CD8-positive, alpha-beta memory T cell (primary cell): ENCODE data around the gene SLC18A3. TPM values are rescaled to one million over a fixed set of nuclear protein-coding genes. Genes with fewer than 3 reads are reported as not detected.
A peak's percentile ranks its signal among the peaks of the same experiment; 100 is the strongest.

Experiments used
- CTCF ChIA-PET: fragments of 350-600 bp; sonication (Branson Sonifier 250); formaldehyde crosslinking; loops from one replicate; lab custom pipeline; 2021; ENCODE audit warnings: antibody characterized with exemption; lab: Charles Lee
- POLR2A ChIA-PET: fragments of 350-600 bp; sonication (Branson Sonifier 250); formaldehyde crosslinking; loops from one replicate; lab custom pipeline; 2021; ENCODE audit warnings: antibody characterized with exemption; lab: Charles Lee
- DNase-seq, 5 donors: peaks; one replicate each; pipeline versions ENCODE4 v3.0.0 to v3.0.0-alpha.2; 2020 to 2022; ENCODE audit warnings: mixed read lengths in 1 of 5
- H3K27ac ChIP-seq: one replicate; pipeline ENCODE4 v1.7.0; 2013; ENCODE audit warnings: low read depth, mild to moderate bottlenecking, low read length, moderate library complexity
- H3K27me3 ChIP-seq: 2 replicates; pipeline ENCODE4 v1.7.0; 2013; ENCODE audit warnings: low read length, mild to moderate bottlenecking; ENCODE audit not compliant: insufficient read depth, poor library complexity, severe bottlenecking
- H3K36me3 ChIP-seq: 2 replicates; pipeline ENCODE4 v1.7.0; 2013; ENCODE audit warnings: mild to moderate bottlenecking, low read length, moderate library complexity; ENCODE audit not compliant: insufficient read depth
- H3K4me1 ChIP-seq: 2 replicates; pipeline ENCODE4 v1.7.0; 2013; ENCODE audit warnings: mild to moderate bottlenecking, low read length, moderate library complexity; ENCODE audit not compliant: insufficient read depth
- H3K4me3 ChIP-seq: 2 replicates; pipeline ENCODE4 v1.7.0; 2013; ENCODE audit warnings: mild to moderate bottlenecking, low read length
- H3K9me3 ChIP-seq: 2 replicates; pipeline ENCODE4 v1.7.0; 2013; ENCODE audit warnings: mild to moderate bottlenecking, low read length
- H3K27ac Mint-ChIP-seq, 8 donors: one replicate each; pipeline ENCODE4 v1.8.0; 2020 to 2021; ENCODE audit warnings: mixed read lengths in 8 of 8, mild to moderate bottlenecking in 6 of 8, inconsistent platforms in 3 of 8, moderate library complexity in 3 of 8
- H3K27me3 Mint-ChIP-seq, 2 donors: one replicate each; pipeline ENCODE4 v1.8.0; 2020 to 2021; ENCODE audit warnings: mixed read lengths in 2 of 2, mild to moderate bottlenecking in 1 of 2, moderate library complexity in 1 of 2
- H3K36me3 Mint-ChIP-seq, 3 donors: one replicate each; pipeline ENCODE4 v1.8.0; 2020 to 2021; ENCODE audit warnings: mixed read lengths in 3 of 3, inconsistent platforms in 1 of 3, mild to moderate bottlenecking in 1 of 3
- H3K4me1 Mint-ChIP-seq, 3 donors: one replicate each; pipeline ENCODE4 v1.8.0; 2020 to 2021; ENCODE audit warnings: mixed read lengths in 3 of 3, inconsistent platforms in 1 of 3, mild to moderate bottlenecking in 1 of 3
- H3K4me3 Mint-ChIP-seq, 7 donors: one replicate each; pipeline ENCODE4 v1.8.0; 2020 to 2021; ENCODE audit warnings: mixed read lengths in 7 of 7, mild to moderate bottlenecking in 6 of 7, moderate library complexity in 4 of 7, inconsistent platforms in 2 of 7
- H3K9me3 Mint-ChIP-seq, 5 donors: one replicate each; pipeline ENCODE4 v1.8.0; 2020 to 2022; ENCODE audit warnings: mixed read lengths in 5 of 5, mild to moderate bottlenecking in 3 of 5, moderate library complexity in 2 of 5, inconsistent platforms in 1 of 5
- polyA plus RNA-seq: library from polyadenylated mRNA; unstranded; fragments of 300-500 nt; fragmentation: Illumina TruSeq; gene quantifications from one replicate; pipeline ENCODE4 v1.2.3, GENCODE V29; 2021
- total RNA-seq, 2 experiments: library from RNA; stranded (reverse); gene quantifications; one replicate each; pipeline ENCODE4 v1.2.3, GENCODE V29; 2021

SLC18A3 gene
- total and polyA plus RNA-seq, 3 experiments from 2014 or later = not detected

DNA sequence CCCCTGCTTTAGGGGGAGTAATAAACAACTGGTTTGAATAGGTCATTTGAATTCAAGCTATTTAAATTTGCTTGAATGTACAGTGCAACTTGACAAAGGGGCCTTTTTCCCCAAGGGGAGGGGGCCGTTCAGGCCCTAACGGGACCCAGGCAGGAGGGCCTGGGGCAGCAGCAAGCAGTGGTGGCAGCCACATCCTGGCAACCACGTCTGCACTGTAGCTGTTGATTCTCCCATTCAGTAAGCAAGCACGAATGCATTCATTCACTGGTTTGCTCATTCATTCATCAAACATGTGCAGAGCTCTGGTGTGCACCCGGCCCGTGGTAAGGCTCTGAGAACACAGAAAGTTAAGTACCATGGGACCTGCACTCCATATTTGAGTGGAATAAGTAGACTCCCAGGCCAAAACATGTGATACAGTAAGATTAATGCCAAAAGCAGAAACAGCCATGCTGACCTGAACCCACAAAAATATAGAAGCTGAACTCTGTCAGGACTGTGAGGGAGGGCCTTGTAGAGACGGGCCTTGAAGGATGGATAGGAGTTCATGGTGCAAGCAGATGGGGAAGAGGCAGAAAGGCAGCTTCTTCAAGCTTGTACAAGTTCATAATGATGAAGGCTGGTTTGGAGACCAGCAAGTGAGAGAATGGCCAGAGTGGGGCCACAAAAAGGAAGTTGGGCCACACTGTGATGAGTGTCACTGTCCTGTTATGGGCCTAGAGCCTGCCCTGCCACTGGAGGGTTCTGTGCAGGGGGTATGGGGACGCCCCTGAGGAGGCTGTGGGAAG is 40.0 kb downstream of the SLC18A3 start:
- ChIA-PET POLR2A (no interaction called here), CTCF (no interaction called here)
- H3K27me3 Mint-ChIP-seq = peaks cover 1 to 19% of the 10 kb centered on the region in 2 donors
- no peaks in the 10 kb centered on the region for H3K9me3 ChIP-seq
- no peaks in the 10 kb centered on the region for H3K4me1 ChIP-seq
- peak overlapping the region in 1 of 7 donors; percentile 14 for H3K4me3 Mint-ChIP-seq
- no peaks in the 10 kb centered on the region for H3K27me3 ChIP-seq
- H3K4me1 Mint-ChIP-seq = peaks cover 4 to 18% (median 7%) of the 10 kb centered on the region in 3 donors
- DNase-seq = no peak
- H3K9me3 Mint-ChIP-seq = peaks cover 0 to 2% (median 0%) of the 10 kb centered on the region in 5 donors
- H3K36me3 ChIP-seq = no peaks in the 10 kb centered on the region
- H3K27ac ChIP-seq = no peak overlapping the region
- H3K27ac Mint-ChIP-seq = no peak overlapping the region
- H3K36me3 Mint-ChIP-seq = no peaks in the 10 kb centered on the region
- H3K4me3 ChIP-seq = no peak overlapping the region

DNA sequence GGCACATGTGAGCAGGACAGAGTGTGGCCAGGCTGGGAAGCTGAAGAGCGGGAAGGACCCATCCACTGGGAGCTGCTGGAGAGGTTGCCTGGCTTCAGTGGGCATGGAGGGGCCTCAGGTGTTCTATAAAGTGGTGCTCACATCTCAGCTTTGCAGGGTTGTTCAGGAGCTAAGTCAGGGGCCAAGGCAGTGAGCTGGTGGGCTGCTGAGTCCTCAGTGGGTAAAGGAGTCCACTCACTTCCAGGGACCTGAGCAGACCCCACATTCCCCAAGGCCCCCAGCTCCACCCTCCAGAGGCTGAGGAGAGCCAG is 40.6 kb downstream of the SLC18A3 start:
- H3K27ac ChIP-seq = no peak overlapping the region
- CTCF ChIA-PET = no interaction called here

GRCh38 chr10:49651039-49651835 is 41.1 kb downstream of the SLC18A3 start:
- Mint-ChIP-seq H3K9me3 (peaks cover 0 to 2% (median 0%) of the 10 kb centered on the region in 5 donors), H3K4me1 (peaks cover 4 to 18% (median 7%) of the 10 kb centered on the region in 3 donors), H3K27ac (no peak overlapping the region), H3K36me3 (no peaks in the 10 kb centered on the region), H3K27me3 (peaks cover 3 to 26% of the 10 kb centered on the region in 2 donors), H3K4me3 (no peak overlapping the region)
- CTCF ChIA-PET = no interaction called here
- no peaks in the 10 kb centered on the region for H3K27me3 ChIP-seq
- POLR2A ChIA-PET = no interaction called here
- H3K27ac ChIP-seq = no peak overlapping the region
- H3K4me3 ChIP-seq = no peak overlapping the region
- DNase-seq = no peak
- H3K36me3 ChIP-seq = no peaks in the 10 kb centered on the region
- H3K4me1 ChIP-seq = no peaks in the 10 kb centered on the region
- H3K9me3 ChIP-seq = no peaks in the 10 kb centered on the region

More for the DNA sequence above, 40.6 kb downstream of the SLC18A3 start:
- Mint-ChIP-seq H3K36me3 (no peaks in the 10 kb centered on the region), H3K27ac (no peak overlapping the region), H3K9me3 (peaks cover 0 to 2% (median 0%) of the 10 kb centered on the region in 5 donors), H3K4me3 (no peak overlapping the region), H3K27me3 (peaks cover 1 to 24% of the 10 kb centered on the region in 2 donors), H3K4me1 (peaks cover 4 to 18% (median 7%) of the 10 kb centered on the region in 3 donors)
- H3K4me1 ChIP-seq = no peaks in the 10 kb centered on the region
- H3K36me3 ChIP-seq = no peaks in the 10 kb centered on the region
- H3K4me3 ChIP-seq = no peak overlapping the region
- H3K9me3 ChIP-seq = no peaks in the 10 kb centered on the region
- POLR2A ChIA-PET = no interaction called here
- H3K27me3 ChIP-seq = no peaks in the 10 kb centered on the region
- DNase-seq = no peak

DNA sequence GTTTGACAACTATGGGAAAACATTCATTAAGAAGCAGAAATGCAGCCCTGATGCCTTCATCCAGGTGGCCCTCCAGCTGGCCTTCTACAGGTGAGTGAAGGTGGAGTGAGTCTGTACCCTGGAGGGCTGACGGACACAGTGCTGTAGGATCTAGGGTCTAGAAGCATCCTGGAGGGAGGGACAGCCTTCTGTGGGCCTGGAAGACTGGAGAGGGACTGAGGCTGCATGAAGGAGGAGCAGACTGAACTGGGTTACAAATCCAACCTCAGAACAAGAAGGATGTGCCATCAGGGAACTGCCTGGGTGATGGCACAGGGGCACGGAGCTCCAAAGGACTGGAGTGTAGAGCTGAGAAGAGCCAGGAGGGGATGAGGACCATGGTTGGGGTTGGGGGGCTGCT is 41.8 kb downstream of the SLC18A3 start:
- POLR2A ChIA-PET = no interaction called here
- H3K4me3 Mint-ChIP-seq = no peak overlapping the region
- DNase-seq = no peak
- H3K4me1 ChIP-seq = no peaks in the 10 kb centered on the region
- H3K36me3 ChIP-seq = no peaks in the 10 kb centered on the region
- no peak overlapping the region for H3K27ac Mint-ChIP-seq
- no peak overlapping the region for H3K4me3 ChIP-seq
- H3K27me3 Mint-ChIP-seq = peaks cover 3 to 33% of the 10 kb centered on the region in 2 donors
- CTCF ChIA-PET = no interaction called here
- no peaks in the 10 kb centered on the region for H3K27me3 ChIP-seq
- peaks cover 0 to 6% (median 0%) of the 10 kb centered on the region in 5 donors for H3K9me3 Mint-ChIP-seq
- H3K9me3 ChIP-seq = no peaks in the 10 kb centered on the region
- H3K27ac ChIP-seq = no peak overlapping the region
- peaks cover 4 to 18% (median 7%) of the 10 kb centered on the region in 3 donors for H3K4me1 Mint-ChIP-seq
- no peaks in the 10 kb centered on the region for H3K36me3 Mint-ChIP-seq

DNA sequence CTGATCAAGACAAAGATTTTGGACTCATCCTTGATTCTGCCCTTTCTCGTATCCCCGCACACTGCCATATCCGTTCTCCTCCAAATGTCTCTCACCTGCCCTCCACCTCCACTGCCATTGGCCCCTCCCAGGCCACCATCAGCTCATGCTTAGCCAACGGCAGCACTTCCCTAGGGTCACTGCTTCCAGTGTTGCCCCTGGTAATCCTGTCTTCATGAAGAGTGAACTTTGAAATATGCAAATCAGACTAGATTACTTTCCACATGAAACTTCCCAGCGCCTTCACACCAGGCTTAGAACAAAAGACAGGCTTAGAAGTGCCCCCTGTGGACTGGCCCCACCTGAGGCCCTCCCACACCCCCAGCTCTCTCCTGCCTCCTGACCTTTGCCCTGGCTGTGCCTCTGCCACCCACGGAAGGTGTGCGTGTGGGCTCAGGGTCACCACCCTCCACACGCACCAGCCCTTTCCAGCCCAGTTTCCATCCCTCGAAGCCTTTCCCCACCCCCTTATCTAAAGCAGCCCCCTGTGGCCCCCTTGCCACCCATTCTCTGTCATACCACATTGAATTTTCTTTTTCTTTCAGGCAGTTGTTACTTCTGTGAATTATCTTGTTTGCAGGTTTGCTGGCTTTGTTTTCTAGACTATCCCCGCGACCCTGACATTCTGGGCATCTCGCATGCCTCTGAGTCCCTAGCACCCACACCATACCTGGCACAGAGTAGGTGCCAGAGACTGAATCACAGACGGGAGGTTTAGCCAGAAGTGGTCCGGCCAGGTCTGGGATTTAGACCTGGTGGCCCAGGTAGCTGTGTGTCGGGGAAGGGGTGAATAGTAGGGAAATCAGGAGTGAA is 42.5 kb downstream of the SLC18A3 start:
- no peak overlapping the region for H3K4me3 ChIP-seq
- no peaks in the 10 kb centered on the region for H3K9me3 ChIP-seq
- no peak overlapping the region for H3K27ac Mint-ChIP-seq
- H3K27me3 ChIP-seq = no peaks in the 10 kb centered on the region
- H3K4me1 Mint-ChIP-seq = peaks cover 4 to 18% (median 7%) of the 10 kb centered on the region in 3 donors
- H3K36me3 ChIP-seq = no peaks in the 10 kb centered on the region
- H3K27ac ChIP-seq = no peak overlapping the region
- POLR2A ChIA-PET = no interaction called here
- CTCF ChIA-PET = no interaction called here
- H3K9me3 Mint-ChIP-seq = peaks cover 0 to 6% (median under 1%) of the 10 kb centered on the region in 5 donors
- DNase-seq = no peak
- peaks cover 3 to 28% of the 10 kb centered on the region in 2 donors for H3K27me3 Mint-ChIP-seq
- H3K4me3 Mint-ChIP-seq = no peak overlapping the region
- H3K4me1 ChIP-seq = no peaks in the 10 kb centered on the region
- H3K36me3 Mint-ChIP-seq = no peaks in the 10 kb centered on the region

DNA sequence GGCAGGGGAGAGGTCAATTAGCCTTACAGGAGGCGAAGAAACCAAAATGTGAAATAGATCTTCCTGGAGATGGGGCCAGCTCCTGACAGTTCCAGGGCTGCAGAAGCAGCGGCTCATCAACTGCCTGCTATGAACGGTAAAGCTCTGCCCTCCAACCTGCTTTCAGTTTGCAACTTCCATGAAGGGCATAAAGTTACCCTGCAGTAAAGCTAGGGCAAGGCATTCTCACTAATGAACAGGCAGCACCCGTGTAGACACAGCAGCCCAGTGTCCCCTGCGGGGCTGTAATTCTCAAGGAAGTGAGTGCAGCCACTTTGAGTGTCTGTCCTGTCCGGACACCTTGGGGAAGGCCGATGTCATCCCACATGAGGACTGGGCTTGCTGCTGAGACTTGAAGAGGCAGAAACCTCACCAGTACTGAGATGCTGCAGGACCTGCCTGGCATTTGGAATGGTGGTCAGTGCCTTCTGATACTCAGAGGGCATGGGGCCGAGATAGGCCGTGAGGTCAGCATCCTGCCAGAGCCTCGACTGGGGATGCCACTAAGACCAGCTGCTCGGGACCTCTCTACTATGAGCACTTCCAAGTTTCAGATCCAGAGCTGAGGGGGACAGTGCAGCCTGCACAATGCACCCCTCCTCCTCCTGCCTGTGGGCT is 43.3 kb downstream of the SLC18A3 start:
- Histone ChIP-seq H3K9me3 (no peaks in the 10 kb centered on the region), H3K4me1 (no peaks in the 10 kb centered on the region), H3K27me3 (no peaks in the 10 kb centered on the region), H3K27ac (no peak overlapping the region), H3K36me3 (no peaks in the 10 kb centered on the region), H3K4me3 (no peak overlapping the region)
- ChIA-PET CTCF (no interaction called here), POLR2A (no interaction called here)
- DNase-seq = no peak
- H3K27ac Mint-ChIP-seq = no peak overlapping the region
- H3K4me3 Mint-ChIP-seq = no peak overlapping the region
- H3K9me3 Mint-ChIP-seq = peaks cover 0 to 6% (median 2%) of the 10 kb centered on the region in 5 donors
- peaks cover 2 to 16% (median 7%) of the 10 kb centered on the region in 3 donors for H3K4me1 Mint-ChIP-seq
- no peaks in the 10 kb centered on the region for H3K36me3 Mint-ChIP-seq
- peaks cover 3 to 28% of the 10 kb centered on the region in 2 donors for H3K27me3 Mint-ChIP-seq

- H3K4me1 Mint-ChIP-seq = peaks cover 0 to 11% (median 6%) of the 10 kb centered on the region in 3 donors
- no peaks in the 10 kb centered on the region for H3K9me3 ChIP-seq
- H3K9me3 Mint-ChIP-seq = peaks cover 6 to 12% (median 8%) of the 10 kb centered on the region in 5 donors
- DNase-seq = no peak
- H3K27ac Mint-ChIP-seq = no peak overlapping the region
- H3K27me3 Mint-ChIP-seq = peaks cover 3 to 31% of the 10 kb centered on the region in 2 donors
- H3K36me3 Mint-ChIP-seq = no peaks in the 10 kb centered on the region
- no peaks in the 10 kb centered on the region for H3K27me3 ChIP-seq
- no peak overlapping the region for H3K4me3 Mint-ChIP-seq
- no peaks in the 10 kb centered on the region for H3K36me3 ChIP-seq
- no peaks in the 10 kb centered on the region for H3K4me1 ChIP-seq
- CTCF ChIA-PET = no interaction called here
- H3K27ac ChIP-seq = no peak overlapping the region
- POLR2A ChIA-PET = no interaction called here
- no peak overlapping the region for H3K4me3 ChIP-seq
Measured at GRCh38 chr10:49654036-49654693, 44.1 kb downstream of the SLC18A3 start.
